ENCODE measurements around the gene HORMAD2. TPM values are rescaled to one million over a fixed set of nuclear protein-coding genes. Genes with fewer than 3 reads are reported as not detected.

Gene HORMAD2
- polyA plus RNA-seq, 1 of the 3 experiments (the other 2 are of a cell fraction), result not detected

- Histone ChIP-seq H3K79me2 (ENCODE audit: insufficient read depth) (no peaks in the 10 kb centered on the region), H3K27ac (ENCODE audit: low read depth in 2 of 2, low read length in 1 of 2) (no peak overlapping the region), H3K9ac (no peak overlapping the region), H3K9me2 (no peaks in the 10 kb centered on the region), H3K4me2 (no peak overlapping the region), H3K9me3 (no peaks in the 10 kb centered on the region), H3K4me1 (ENCODE audit: control insufficient read depth in 1 of 2, insufficient read depth in 2 of 2, low read depth in 1 of 2, low read length in 1 of 2) (peaks cover 0 to 2% of the 10 kb centered on the region in 2 experiments; a peak in 2 of 4 replicates), H2AFZ (ENCODE audit: low read depth) (no peak overlapping the region), H3K27me3 (ENCODE audit: insufficient read depth) (no peaks in the 10 kb centered on the region), H3F3A (replicated peaks; ENCODE audit: insufficient read depth) (no peaks in the 10 kb centered on the region), H4K20me1 (ENCODE audit: insufficient read depth) (no peaks in the 10 kb centered on the region), H3K36me3 (replicated peaks in 1 of 2; ENCODE audit: control insufficient read depth in 1 of 2, insufficient read depth in 2 of 2, low read length in 1 of 2) (peaks cover 0 to 22% of the 10 kb centered on the region in 2 experiments), H3K4me3 (ENCODE audit: low read depth in 2 of 2, low read length in 1 of 2) (no peak overlapping the region)
- ChIA-PET CTCF (interaction anchor here (1.5 kb wide), 1 partner anchor 10 kb away, joined by 4 read pairs; no protein-coding TSS in a partner anchor), POLR2A (interaction anchor here (1.1 kb wide), 1 partner anchor 25 kb away, joined by 3 read pairs; no protein-coding TSS in a partner anchor)
- no peak for DNase-seq
- 100% methylated on average over 2 of the region's 2 CpGs for WGBS (ENCODE audit: low lambda C conversion rate)
- no peak for TF ChIP-seq MEF2A (IDR thresholded peaks at IDR 0.05; ENCODE audit: borderline replicate concordance, low read depth)
Observed at GRCh38 chr22:30031764-30032455, 48.4 kb upstream of the HORMAD2 start.

GRCh38 chr22:30033137-30033536 is 47.1 kb upstream of the HORMAD2 start:
- Histone ChIP-seq H2AFZ (ENCODE audit: low read depth) (no peak overlapping the region), H3K36me3 (replicated peaks in 1 of 2; ENCODE audit: control insufficient read depth in 1 of 2, insufficient read depth in 2 of 2, low read length in 1 of 2) (peaks cover 0 to 9% of the 10 kb centered on the region in 2 experiments), H3K27me3 (ENCODE audit: insufficient read depth) (no peaks in the 10 kb centered on the region), H3K9ac (no peak overlapping the region), H3K4me1 (ENCODE audit: control insufficient read depth in 1 of 2, insufficient read depth in 2 of 2, low read depth in 1 of 2, low read length in 1 of 2) (peaks cover 2 to 5% of the 10 kb centered on the region in 2 experiments; a peak in 3 of 4 replicates), H3K9me2 (no peaks in the 10 kb centered on the region), H3K9me3 (no peaks in the 10 kb centered on the region), H3K4me3 (ENCODE audit: low read depth in 2 of 2, low read length in 1 of 2) (no peak overlapping the region), H3F3A (replicated peaks; ENCODE audit: insufficient read depth) (no peaks in the 10 kb centered on the region), H3K27ac (ENCODE audit: low read depth in 2 of 2, low read length in 1 of 2) (no peak overlapping the region), H3K4me2 (no peak overlapping the region), H3K79me2 (ENCODE audit: insufficient read depth) (no peaks in the 10 kb centered on the region), H4K20me1 (ENCODE audit: insufficient read depth) (no peaks in the 10 kb centered on the region)
- ChIA-PET POLR2A (no interaction called here), CTCF (interaction anchor here (0.8 to 2.0 kb wide), 3 partner anchors 11 to 28 kb away, joined by 3 to 10 read pairs (median 4); no protein-coding TSS in a partner anchor)
- WGBS (ENCODE audit: low lambda C conversion rate), result 92% methylated on average over 4 of the region's 4 CpGs
- no peak for DNase-seq
- TF ChIP-seq FOSL2 (IDR thresholded peaks at IDR 0.05; ENCODE audit: borderline replicate concordance, low read depth), result no peak
- TF ChIP-seq PBX3 (IDR thresholded peaks at IDR 0.05), result no peak
- TF ChIP-seq REST (IDR thresholded peaks at IDR 0.05; ENCODE audit: low read depth, low read length), result no peak
- no peak for TF ChIP-seq ZBTB33 (IDR thresholded peaks at IDR 0.05; ENCODE audit: borderline replicate concordance, low read depth)
- no peak for TF ChIP-seq YY1 (IDR thresholded peaks at IDR 0.05; ENCODE audit: low read depth)
- TF ChIP-seq GABPA (IDR thresholded peaks at IDR 0.05; ENCODE audit: low read depth), result no peak
- no peak for TF ChIP-seq TCF12 (IDR thresholded peaks at IDR 0.05)
- no peak for TF ChIP-seq MXI1 (IDR thresholded peaks at IDR 0.05; ENCODE audit: low read depth, low read length)
- no peak for TF ChIP-seq FOXJ3 (CRISPR knock-in tag; IDR thresholded peaks at IDR 0.05)
- TF ChIP-seq RCOR1 (IDR thresholded peaks at IDR 0.05; ENCODE audit: low read length), result no peak
- TF ChIP-seq USF1 (IDR thresholded peaks at IDR 0.05; ENCODE audit: borderline replicate concordance, low read depth), result no peak
- no peak for TF ChIP-seq TEAD4 (IDR thresholded peaks at IDR 0.05; ENCODE audit: borderline replicate concordance, insufficient read depth)
- TF ChIP-seq POLR2AphosphoS5 (IDR thresholded peaks at IDR 0.05; ENCODE audit: low read depth, low read length), result no peak
- no peak for TF ChIP-seq CTCF (IDR thresholded peaks at IDR 0.05)
- TF ChIP-seq USF2 (IDR thresholded peaks at IDR 0.05; ENCODE audit: borderline replicate concordance, low read depth, low read length), result no peak
